Peyer's patch (tissue), 4 donors: ENCODE measurements around the gene LZIC. TPM values are rescaled to one million over a fixed set of nuclear protein-coding genes. Genes with fewer than 3 reads are reported as not detected.

ENCODE experiments used
- DNase-seq, 3 donors: peaks; one replicate each; pipeline ENCODE4 v3.0.0-alpha.2; 2017 to 2019
- H3K27ac ChIP-seq, 4 donors: fragments of 200-600 bp; sonication (generic); one replicate each; pipeline ENCODE4 v1.5.1; 2016 to 2019
- H3K27me3 ChIP-seq, 2 donors: fragments of 200-600 bp; sonication (generic); one replicate each; pipeline ENCODE4 v1.5.1; 2019
- H3K36me3 ChIP-seq, 3 donors: fragments of 200-600 bp; sonication (generic); one replicate each; pipeline ENCODE4 v1.5.1; 2016 to 2019
- H3K4me1 ChIP-seq, 4 donors: fragments of 200-600 bp; sonication (generic); one replicate each; pipeline ENCODE4 v1.5.1; 2016 to 2019
- H3K4me3 ChIP-seq, 4 donors: fragments of 200-600 bp; sonication (generic); 1 replicate in 3 of 4; 2 replicates in 1 of 4; pipeline ENCODE4 v1.5.1; 2016 to 2019; ENCODE audit warnings: mild to moderate bottlenecking in 1 of 4
- H3K9me3 ChIP-seq, 4 donors: fragments of 200-600 bp; sonication (generic); one replicate each; pipeline ENCODE4 v1.5.1; 2016 to 2019; ENCODE audit warnings: mild to moderate bottlenecking in 1 of 4
- POLR2A ChIP-seq, 2 donors: fragments of 450-650 bp; IDR thresholded peaks; one replicate each; pipeline ENCODE4 v1.5.1; 2017; ENCODE audit warnings: antibody characterized with exemption in 2 of 2, mild to moderate bottlenecking in 2 of 2, moderate library complexity in 2 of 2
- total RNA-seq, 4 donors: library from RNA; depleted of rRNA; stranded (reverse); fragments of >200 nt; gene quantifications; one replicate each; pipeline ENCODE4 v1.1.0, GENCODE V29; 2016
- TF ChIP-seq, protein P1 (sequence below), 6 experiments: fragments of 450-650 bp in 4 of 6; fragments of 200-600 bp in 2 of 6; sonication (generic) in 1 of 6; IDR thresholded peaks; one replicate each; pipeline ENCODE4 v1.5.1; 2017 to 2019; ENCODE audit warnings: antibody characterized with exemption in 6 of 6, mild to moderate bottlenecking in 3 of 6, moderate library complexity in 1 of 6

Gene LZIC
- total RNA-seq, 4 donors from 2014 or later, result 20.2 to 38.8 (median 31.6) TPM

GRCh38 chr1:9942399-9942938, 722 bp downstream of the LZIC start:
- H3K36me3 ChIP-seq, result peaks cover 0 to 18% (median 0%) of the 10 kb centered on the region in 3 donors
- no peaks in the 10 kb centered on the region for H3K9me3 ChIP-seq
- H3K27ac ChIP-seq, result peak overlapping the region; percentile 81 to 98 (median 88)
- no peaks in the 10 kb centered on the region for H3K27me3 ChIP-seq
- TF ChIP-seq, protein P1, sequence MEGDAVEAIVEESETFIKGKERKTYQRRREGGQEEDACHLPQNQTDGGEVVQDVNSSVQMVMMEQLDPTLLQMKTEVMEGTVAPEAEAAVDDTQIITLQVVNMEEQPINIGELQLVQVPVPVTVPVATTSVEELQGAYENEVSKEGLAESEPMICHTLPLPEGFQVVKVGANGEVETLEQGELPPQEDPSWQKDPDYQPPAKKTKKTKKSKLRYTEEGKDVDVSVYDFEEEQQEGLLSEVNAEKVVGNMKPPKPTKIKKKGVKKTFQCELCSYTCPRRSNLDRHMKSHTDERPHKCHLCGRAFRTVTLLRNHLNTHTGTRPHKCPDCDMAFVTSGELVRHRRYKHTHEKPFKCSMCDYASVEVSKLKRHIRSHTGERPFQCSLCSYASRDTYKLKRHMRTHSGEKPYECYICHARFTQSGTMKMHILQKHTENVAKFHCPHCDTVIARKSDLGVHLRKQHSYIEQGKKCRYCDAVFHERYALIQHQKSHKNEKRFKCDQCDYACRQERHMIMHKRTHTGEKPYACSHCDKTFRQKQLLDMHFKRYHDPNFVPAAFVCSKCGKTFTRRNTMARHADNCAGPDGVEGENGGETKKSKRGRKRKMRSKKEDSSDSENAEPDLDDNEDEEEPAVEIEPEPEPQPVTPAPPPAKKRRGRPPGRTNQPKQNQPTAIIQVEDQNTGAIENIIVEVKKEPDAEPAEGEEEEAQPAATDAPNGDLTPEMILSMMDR (IDR thresholded peaks at IDR 0.05), result peak; percentile 8 to 68 (median 50)
- peak; percentile 10 to 21 for TF ChIP-seq POLR2A (IDR thresholded peaks at IDR 0.05)
- H3K4me3 ChIP-seq, result peak overlapping the region; percentile 57 to 89 (median 81)
- peak in 1 of 3 donors; percentile 74 for DNase-seq
- H3K4me1 ChIP-seq, result peaks cover 0 to 16% (median 5%) of the 10 kb centered on the region in 4 donors

- DNase-seq, result no peak
- TF ChIP-seq, protein P1 (IDR thresholded peaks at IDR 0.05), result no peak
- no peak for TF ChIP-seq POLR2A (IDR thresholded peaks at IDR 0.05)
- Histone ChIP-seq H3K27me3 (no peaks in the 10 kb centered on the region), H3K4me1 (no peaks in the 10 kb centered on the region), H3K4me3 (no peak overlapping the region), H3K27ac (no peak overlapping the region), H3K36me3 (peaks cover 0 to 63% (median 0%) of the 10 kb centered on the region in 3 donors), H3K9me3 (no peaks in the 10 kb centered on the region)
These were observed 13.5 kb downstream of the LZIC start for GRCh38 chr1:9929431-9930385.

DNA sequence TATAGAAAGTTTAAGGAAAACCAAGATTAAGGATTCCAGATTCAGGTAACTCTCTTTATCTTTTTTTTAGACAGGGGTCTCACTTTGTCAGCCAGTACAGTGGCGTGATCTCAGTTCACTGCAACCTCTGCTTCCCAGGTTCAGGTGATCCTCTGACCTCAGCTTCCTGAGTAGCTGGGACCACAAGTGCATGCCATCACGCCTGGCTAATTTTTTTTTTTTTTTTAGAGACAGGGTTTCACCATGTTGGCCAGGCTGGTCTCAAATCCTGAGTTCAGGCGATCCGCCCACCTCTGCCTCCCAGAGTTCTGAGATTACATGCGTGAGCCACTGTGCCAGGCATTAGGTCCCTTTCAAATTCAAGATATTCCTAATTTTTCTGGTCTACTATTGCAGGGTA, 15.9 kb downstream of the LZIC start:
- H3K4me1 ChIP-seq, result no peaks in the 10 kb centered on the region
- no peak overlapping the region for H3K4me3 ChIP-seq
- no peaks in the 10 kb centered on the region for H3K9me3 ChIP-seq
- TF ChIP-seq, protein P1 (IDR thresholded peaks at IDR 0.05), result no peak
- no peak for TF ChIP-seq POLR2A (IDR thresholded peaks at IDR 0.05)
- H3K36me3 ChIP-seq, result peaks cover 0 to 45% (median 0%) of the 10 kb centered on the region in 3 donors
- DNase-seq, result no peak
- no peak overlapping the region for H3K27ac ChIP-seq
- H3K27me3 ChIP-seq, result no peaks in the 10 kb centered on the region

DNA sequence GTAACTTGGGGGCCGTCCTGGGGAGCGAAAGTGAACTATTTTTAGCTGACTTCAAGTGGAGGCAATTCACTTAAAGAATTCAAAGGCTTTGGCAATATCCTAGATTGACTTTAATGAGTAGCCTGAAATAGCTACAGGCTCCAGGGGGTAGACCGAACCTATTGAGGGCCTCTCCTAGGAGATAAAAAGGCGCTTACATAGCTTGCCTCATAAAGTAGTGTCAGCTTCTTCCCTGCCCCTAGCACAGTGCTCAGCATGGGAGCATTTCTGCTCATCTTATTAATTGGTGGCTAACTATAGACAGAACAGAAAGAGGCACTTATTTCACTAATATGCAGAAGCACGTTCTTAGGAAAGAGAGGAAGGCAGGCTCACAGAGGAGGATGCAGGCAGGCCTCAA, 20.8 kb downstream of the LZIC start:
- TF ChIP-seq, protein P1 (IDR thresholded peaks at IDR 0.05), result no peak
- TF ChIP-seq POLR2A (IDR thresholded peaks at IDR 0.05), result no peak
- Histone ChIP-seq H3K4me3 (no peak overlapping the region), H3K36me3 (peaks cover 0 to 3% (median 0%) of the 10 kb centered on the region in 3 donors), H3K27ac (no peak overlapping the region), H3K4me1 (no peaks in the 10 kb centered on the region), H3K9me3 (no peaks in the 10 kb centered on the region), H3K27me3 (no peaks in the 10 kb centered on the region)
- no peak for DNase-seq

- Histone ChIP-seq H3K4me1 (no peaks in the 10 kb centered on the region), H3K27me3 (no peaks in the 10 kb centered on the region), H3K27ac (no peak overlapping the region), H3K36me3 (no peaks in the 10 kb centered on the region), H3K4me3 (no peak overlapping the region), H3K9me3 (no peaks in the 10 kb centered on the region)
- TF ChIP-seq POLR2A (IDR thresholded peaks at IDR 0.05), result no peak
- TF ChIP-seq, protein P1 (IDR thresholded peaks at IDR 0.05), result no peak
- no peak for DNase-seq
These were observed 22.6 kb downstream of the LZIC start for GRCh38 chr1:9920606-9921005.
